Stimulated activated CD4-positive, alpha-beta T cell treated with anti-CD3 and anti-CD28 coated beads, Interleukin-4, amount 100 ng/mL, for 48 hours (primary cell): ENCODE results near the gene SLC25A3.
"Not testable (repeated sequence)": the region's sequence is repeated elsewhere in the genome, so short reads cannot be mapped to it uniquely, and the experiment has no call there.

Experiments used
- DNase-seq, 2 donors: peaks; one replicate each; pipeline ENCODE4 v3.0.0-alpha.2; 2020; ENCODE audit warnings: low read depth in 2 of 2

SLC25A3 gene

DNA sequence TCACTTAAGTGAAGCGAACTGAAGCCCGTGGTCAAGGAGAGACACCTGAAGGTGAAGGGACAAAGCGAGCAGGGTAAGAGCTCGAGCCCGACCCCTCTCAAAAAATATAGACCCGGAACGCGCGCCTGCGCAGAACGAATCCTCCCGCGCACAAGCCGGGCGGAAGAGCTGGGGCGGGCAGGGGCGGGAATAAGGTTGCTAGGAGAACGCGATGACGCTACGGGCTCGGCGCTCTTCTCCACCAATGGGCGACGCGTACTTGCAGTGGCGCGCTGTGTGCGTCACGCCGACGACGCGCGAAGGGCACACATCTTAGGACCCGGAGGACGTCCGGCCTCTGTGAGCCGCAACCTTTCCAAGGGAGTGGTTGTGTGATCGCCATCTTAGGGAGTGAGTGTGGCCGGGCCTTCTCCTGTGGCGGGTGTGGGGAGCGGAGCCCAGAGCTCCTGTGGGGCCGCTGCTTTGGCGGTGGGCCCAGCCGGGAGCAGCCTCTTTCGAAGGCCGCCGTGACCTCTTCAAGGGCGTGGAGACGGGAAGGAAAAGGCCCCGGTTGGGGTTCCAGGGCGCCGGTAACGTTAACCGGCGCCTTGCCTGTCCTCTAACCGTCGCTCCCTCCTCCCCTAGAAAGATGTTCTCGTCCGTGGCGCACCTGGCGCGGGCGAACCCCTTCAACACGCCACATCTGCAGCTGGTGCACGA is at the start of gene SLC25A3:
SLC25A3 (plus strand) TSS at position 336 of the 699 bp plus-strand sequence; CDS start at position 629, 293 bp downstream.
- DNase-seq, result peak; percentile 90

DNA sequence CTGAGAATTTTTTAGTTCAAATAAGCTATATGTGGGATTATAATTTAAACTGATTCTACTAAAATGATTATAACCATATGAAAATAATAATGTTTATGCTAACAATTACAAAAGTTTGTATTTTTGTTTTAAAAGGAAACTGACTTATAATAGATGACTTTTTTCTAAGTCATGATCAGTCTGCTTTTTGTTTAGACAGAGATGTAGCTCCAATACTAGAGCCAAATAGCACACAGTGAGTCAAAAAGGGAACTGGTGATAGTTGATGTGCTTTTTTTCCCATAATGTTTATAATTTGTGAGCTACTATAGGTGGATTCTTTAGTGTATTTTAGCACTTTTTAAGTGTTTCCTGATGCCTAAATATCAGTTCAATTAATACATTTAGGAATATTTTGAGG is 49.8 kb upstream of the SLC25A3 start:
- no peak for DNase-seq

DNA sequence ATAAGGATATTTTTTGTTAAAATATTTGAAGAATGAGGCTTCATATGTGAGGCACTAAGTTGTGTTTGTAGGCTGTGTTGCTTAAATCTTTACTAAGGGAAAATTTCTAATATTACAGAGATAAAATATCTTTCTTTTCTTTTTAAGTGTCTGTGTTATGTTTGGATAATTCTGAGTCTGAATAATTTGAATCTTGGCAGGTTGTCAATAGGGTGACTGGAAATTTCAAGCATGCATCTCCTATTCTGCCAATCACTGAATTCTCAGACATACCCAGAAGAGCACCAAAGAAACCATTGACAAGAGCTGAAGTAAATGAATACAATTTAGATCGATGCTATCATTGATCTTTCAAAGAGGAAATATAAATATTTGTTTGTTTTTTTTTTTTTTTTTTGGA is 48.7 kb upstream of the SLC25A3 start:
- no peak for DNase-seq

DNA sequence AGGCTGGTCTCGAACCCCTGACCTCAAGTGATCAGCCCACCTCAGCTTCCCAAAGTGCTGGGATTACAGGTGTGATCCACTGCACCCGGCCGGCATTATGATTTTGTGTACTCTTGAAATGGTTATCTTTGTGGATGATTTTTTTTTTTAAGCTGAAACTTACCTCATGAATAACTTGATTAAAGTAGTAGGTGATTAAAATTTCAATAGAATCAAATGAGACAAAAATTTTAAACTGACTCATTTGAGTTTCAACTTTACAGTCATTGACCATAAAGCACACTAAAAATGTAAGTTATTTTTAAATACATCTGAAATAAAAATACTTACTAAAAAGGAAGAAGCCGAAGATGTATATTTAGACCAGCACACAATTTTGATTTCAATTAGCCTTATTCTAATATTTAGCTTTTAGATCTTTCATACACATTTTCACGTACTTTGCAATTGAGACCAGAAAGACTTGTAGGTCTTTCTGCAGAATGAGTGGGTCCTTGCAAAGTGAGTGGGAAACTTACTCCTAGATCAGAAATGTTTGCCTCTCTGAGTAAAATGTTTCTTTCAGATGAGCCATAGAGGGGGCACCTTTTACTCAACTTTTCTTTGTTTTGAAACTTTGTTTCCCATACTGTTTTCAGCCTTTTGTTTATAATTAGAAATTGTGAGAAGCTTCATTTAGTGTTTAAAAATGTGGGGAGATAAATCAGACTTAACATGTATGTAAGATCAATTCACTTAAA is 43.9 kb upstream of the SLC25A3 start:
- no peak for DNase-seq

DNA sequence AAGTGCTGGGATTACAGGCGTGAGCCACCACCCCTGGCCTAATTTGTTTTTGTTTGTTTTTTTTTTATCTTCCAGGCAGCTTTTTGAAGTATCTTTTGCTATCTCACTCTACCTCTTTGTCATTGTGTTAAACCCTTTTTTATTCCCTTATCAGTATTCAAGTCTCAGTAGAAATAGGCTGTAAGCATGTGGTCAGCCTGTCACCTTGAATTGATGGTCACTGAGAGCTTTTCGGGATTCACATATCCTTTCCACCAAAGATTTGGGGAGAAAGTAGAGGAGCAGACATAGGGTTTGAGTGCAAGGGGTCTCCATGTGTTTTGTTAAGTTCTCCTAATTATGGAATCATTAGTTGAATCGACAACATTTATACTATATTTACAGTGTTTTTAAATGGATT is 41.7 kb upstream of the SLC25A3 start:
- DNase-seq, result no peak

DNA sequence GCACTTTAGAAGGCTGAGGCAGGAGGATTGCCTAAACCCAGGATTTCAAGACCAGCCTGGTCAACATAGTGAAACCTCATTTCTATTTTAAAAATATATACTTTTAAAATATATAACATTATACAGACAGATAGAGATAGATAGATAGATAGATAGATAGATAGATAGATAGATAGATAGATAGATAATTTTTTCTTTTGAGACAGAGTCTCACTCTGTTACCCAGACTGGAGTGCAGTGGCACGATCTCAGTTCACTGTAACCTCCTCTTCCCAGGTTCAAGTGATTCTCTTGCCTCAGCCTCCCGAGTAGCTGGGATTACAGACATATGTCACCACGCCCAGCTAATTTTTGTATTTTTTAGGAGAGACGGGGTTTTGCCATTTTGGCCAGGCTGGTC is 35.4 kb upstream of the SLC25A3 start:
- not testable (repeated sequence) for DNase-seq

DNA sequence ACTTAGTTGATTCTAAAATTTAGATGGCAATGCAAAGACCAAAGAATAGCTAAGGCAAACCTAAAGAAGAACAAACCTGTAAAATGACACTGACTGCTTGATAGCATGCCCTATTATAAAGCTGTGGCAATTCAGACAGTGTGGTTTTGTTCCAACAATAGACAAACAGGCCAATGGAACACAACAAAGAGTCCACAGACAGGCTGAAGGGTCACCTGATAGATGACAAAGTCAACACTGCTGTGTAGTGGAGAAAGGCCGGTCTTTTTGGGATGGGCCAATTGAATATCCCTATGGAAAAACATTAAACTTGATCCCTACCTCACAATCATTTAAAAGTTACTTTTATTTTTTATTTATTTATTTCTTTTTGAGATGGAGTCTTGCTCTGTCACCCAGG is 33.8 kb upstream of the SLC25A3 start:
- no peak for DNase-seq

DNA sequence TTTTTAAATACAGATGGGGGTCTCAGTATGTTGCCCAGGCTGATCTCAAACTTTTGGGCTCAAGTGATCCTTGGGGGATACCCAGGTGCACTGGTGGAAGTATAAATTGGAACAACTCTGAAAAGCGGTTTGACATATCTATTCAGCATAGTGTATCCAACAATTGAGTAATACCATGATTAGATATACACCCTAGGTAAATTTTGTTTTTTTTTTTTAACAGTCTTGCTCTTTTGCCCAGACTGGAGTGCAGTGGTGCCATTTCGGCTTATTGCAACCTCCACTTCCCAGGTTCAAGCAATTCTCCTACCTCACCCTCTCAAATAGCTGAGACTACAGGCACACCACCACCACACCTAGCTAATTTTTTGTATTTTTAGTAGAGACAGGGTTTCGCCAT is 31.6 kb upstream of the SLC25A3 start:
- no peak for DNase-seq

DNA sequence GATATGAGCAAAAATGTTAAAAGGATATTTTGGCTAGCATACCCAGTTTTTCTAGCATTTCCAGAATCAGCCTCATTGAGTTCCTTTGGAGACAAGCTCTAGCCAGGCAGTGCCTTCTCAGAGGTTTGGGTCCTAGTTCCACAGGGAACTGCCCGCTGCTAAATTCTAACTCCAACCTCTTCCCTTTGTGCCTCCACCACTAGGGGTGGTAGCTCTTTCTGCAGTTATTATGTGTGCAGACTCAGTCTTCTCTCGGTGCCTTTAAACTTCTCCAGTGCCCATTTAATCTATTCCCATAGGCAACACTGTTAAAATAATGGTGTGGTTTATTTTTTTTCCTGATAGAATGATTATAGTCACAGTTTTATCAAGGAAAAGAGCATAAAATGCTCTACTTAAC is 21.5 kb upstream of the SLC25A3 start:
- DNase-seq, result no peak

DNA sequence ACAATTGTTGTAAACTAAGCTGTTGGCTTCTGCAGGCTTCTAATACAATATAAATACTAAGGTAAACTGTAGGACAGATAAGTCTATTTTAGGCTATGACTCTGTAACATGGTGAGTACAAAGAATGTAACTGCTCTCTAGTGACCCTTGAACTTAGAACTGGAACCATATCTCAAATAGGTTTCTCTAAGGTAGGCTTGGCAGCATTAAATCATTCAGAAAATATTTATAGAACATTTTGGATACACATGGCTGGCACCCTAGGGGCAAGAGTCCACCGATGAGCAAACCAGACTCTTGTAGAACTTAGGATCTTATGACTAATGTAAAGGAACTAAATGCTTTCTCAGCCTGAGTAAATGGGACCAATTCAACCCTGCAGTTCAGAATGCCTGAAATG is 19.4 kb upstream of the SLC25A3 start:
- no peak for DNase-seq

DNA sequence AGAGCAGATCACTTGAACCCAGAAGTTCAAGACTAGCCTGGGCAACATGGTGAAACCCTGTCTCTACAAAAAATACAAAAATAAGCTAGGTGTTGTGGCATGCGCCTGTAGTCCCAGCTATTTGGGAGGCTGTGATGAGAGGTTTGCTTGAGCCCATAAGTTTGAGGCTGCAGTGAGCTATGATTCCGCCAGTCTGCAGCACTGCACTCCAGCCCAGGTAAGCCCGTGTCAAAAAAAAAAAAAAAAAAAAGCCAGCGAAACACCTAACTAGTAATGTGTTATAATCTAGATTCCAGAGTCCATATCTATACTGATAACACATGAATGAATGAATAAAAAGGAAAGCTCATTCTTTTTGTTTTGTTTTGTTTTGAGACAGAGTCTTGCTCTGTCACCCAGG is 18.5 kb upstream of the SLC25A3 start:
- DNase-seq, result no peak

DNA sequence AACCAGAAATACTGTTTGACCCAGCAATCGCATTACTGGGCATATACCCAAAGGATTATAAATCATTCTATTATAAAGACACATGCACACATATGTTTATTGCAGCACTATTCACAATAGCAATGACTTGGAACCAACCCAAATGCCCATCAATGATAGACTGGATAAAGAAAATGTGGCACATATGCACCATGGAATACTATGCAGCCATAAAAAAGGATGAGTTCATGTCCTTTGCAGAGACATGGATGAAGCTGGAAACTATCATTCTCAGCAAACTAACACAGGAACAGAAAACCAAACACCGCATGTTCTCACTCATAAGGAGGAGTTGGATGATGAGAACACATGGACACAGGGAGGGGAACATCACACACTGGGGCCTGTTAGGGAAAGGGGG is 16.7 kb upstream of the SLC25A3 start:
- not testable (repeated sequence) for DNase-seq

DNA sequence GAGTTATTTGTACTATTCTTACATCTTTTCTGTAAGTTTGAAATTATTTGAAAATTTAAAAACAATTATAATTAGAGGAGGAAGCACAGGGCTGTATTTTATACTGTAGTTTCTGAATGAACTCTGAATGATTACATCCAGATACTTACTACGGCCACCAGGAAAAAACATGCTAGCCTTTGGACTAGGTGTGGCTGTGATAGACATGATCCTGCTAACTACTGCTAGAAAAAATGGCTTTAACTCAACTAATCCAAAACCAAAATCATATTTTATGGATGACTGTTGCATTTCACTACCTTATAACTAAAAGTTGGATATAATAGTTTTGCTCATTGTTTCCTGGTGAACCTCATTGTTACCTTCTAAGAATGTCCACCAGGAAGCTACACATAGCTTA is 15.1 kb upstream of the SLC25A3 start:
- DNase-seq, result no peak

DNA sequence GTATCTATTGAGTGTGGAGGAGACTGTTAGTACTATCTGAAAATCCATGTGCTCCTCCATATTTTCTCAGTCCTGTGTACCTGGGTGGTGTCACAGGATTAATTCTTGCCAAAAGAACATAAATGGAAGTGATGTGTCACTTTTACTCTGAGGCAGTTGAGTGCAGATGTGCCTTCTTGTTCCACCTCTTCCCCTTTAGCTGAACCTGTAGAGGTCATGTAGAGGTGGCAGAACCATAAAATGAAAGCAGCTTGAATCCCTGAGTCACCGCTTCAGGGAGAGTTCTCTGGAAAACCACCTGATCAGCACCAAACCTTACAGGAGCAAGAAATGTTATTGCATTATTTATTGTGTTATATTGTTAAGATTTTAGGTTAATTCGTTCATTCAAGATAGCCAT is 14.7 kb upstream of the SLC25A3 start:
- no peak for DNase-seq

DNA sequence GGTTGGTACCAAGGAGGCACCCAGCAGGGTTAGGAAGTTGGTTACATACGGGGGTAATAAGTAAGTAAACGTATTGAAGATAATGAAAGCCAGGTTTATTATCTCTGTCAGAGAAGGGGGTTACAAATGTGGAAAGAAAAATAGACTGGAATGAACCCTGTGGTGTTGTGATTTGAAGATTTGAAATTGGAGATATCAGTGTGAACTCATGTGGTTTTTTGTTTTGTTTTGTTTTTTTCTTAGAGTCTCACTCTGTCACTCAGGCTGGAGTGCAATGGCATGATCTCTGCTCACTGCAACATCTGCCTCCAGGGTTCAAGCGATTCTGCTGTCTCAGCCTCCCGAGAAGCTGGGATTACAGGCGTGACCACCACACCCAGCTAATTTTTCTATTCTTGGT is 14.1 kb upstream of the SLC25A3 start:
- DNase-seq, result no peak

DNA sequence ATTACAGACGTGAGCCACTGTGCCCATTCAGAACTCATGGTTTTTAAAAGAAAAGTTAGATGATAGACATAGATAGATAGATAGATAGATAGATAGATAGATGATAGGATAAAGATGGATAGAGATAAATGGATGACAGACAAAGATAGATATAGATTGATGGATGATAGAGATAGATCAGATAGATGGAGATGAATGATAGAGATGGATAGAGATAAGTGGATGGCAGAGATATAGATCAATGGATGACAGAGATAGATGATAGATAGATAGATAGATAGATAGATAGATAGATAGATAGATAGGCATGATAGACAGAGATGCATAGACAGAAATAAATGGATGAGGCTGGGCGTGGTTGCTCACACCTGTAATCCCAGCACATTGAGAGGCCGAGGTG is 13.7 kb upstream of the SLC25A3 start:
- DNase-seq, result no peak

DNA sequence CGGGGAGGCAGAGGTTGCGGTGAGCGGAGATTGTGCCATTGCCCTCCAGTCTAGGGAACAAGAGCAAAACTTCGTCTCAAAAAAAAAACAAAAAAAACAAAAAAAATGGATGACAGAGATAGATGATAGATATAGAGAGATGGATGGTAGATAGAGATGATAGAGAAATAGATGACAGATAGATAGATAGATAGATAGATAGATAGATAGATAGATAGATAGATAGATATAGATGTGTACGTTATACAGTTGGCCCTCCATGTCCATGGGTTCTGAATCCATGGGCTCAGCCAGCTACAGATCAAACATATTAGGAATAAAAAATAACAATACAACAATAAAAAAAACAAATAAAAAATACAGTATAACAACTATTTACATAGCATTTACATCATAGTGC is 12.8 kb upstream of the SLC25A3 start:
- DNase-seq, result no peak

DNA sequence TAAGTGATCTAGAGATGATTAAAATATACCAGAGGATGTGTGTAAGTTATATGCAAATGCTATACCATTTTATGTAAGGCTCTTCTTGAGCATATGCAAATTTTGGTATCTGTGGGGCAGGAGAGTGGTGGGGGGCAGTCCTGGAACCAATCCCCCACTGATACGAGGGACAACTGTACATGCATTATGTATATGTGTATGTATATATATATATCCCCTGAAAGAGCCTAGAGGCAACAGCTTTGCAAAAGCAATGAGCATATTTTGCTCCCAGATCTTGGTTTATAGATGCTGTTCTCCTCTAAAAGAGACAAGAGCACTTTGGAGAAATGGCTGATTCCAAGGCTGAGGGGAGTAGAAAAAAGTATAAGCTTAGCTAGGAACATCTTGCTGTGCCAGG is 12.4 kb upstream of the SLC25A3 start:
- no peak for DNase-seq

DNA sequence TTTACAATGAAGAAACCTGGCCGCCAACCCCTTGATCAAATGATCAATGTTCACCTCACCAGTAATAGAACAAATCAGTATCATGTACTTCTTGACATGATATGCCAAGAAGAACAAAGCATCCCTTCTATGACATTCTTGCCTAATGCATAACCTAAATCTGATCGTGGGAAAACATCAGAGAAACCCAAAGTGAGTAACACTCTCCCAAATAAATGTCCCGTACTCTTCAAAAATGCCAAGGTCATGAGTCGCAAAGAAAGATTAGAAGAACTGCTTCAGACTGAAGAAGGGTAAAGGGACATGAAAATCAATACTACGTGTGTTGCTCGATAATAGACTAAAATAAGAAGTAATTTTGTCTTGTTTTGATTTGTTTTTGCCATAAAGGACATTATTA is 11.4 kb upstream of the SLC25A3 start:
- no peak for DNase-seq

DNA sequence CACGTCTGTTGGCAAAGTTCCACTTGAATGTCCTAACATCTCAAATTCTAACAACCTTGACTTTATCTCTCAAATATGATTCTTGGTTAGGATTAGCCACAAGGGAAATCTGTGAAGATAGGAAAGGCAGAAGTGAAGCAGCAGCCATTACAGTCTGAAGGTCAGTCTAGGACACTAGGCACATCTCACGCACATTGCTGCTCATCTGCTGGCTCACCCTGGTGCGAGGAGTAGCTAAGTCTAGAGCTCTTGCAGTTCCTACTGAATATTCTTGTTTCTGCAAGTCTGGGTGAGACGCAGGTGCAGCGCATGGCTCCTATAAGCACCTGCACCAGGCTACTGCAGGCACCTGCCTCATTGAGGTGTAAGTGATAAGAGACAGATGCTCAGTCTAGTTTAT is 6.4 kb upstream of the SLC25A3 start:
- no peak for DNase-seq

DNA sequence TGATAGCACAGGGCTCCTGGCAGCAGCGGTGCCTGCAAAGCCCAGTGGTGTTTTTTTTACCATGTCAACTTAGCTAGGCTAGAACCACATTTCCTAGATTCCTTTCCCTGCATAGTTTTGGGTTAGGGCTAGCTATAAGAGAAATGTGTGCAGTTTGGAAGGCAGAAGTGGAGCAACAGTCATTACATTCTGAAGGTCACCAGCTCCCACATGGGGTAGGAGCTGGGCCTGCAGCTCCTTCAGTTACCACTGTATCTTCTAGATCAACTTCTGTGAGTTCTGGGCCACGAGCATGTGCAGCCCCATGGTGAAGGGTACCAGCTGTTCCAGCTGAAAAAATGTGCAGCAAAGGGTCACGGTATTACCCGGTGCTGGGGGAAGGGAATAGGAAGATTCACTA is 2.3 kb upstream of the SLC25A3 start:
- no peak for DNase-seq

DNA sequence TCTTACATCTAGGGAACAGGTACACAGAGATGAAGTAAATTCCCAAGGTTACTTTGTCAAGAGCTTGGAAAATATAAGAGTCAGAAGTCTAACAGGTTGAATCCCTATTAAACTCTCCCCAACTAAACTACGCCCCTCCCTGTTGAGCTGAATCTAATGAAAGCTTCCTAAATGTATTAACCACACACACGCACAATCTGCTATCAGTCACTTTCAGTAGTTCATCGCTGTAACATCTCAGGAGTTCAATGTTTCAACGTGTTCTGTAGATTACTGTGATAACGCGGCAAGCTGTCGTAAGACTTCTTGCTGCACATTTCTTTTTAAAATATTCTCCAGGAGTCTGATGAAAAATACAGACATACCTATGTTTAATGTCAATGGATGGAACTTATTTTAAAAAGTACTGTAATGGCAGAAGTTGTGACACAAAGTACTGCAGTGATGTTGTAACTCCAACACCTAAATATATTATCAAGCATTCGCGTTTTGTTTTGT is 612 bp upstream of the SLC25A3 start:
- no peak for DNase-seq

DNA sequence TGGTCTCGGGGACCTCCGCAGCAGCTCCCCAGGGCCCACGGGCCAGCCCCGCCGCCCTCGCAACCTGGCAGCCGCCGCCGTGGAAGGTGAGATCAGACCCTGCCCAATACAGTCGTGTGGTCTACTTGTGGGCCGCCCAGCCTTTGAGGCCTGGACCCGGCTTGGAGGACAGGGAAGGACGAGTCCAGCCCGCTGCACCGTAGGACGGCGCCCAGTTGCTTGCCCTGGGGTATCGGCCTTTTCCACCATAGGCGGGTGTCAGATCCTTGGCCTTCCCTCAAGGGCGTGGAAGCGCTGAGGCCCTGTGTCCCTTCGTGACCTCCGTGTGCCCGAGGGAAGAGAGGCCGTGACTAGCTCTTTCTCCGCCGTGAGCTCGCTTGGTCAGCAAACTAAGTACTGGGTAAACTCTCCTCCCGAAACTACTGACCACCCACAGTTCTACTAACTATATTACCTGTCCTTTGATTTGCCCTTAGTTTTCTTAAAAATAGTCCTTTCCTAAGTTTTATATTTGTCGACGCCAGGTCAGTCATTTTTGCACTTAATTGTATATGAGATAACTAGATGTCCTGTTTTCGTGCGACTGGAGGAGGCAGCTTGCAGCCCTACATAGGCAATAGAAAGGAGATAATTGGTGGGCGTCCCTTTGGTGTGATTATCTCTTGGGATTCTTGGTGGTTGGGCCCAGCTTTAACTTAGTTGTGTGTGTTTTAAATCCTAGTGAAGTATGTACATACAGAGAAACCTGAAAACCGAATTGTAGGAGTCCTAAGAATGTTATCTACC is 757 bp downstream of the SLC25A3 start:
- DNase-seq, result peak in 1 of 2 donors; percentile 16
